ENCODE measurements around the gene UCP3. TPM values are rescaled to one million over a fixed set of nuclear protein-coding genes. Genes with fewer than 3 reads are reported as not detected.

Gene UCP3
- polyA plus RNA-seq, 1 donor (not counting 4 experiments of a cell fraction or from before 2014, with no cell fraction given): 0.52 TPM

- no peak overlapping the region for H3K27ac ChIP-seq (ENCODE audit: control insufficient read depth, insufficient read depth, low read length)
- H3K4me1 ChIP-seq (ENCODE audit: control insufficient read depth, extremely low read depth, insufficient read depth, low read length): peaks cover 4% of the 10 kb centered on the region
- no peak overlapping the region for H3K4me2 ChIP-seq (ENCODE audit: control insufficient read depth, extremely low read depth, insufficient read depth, low read depth, low read length)
- H3K9me3 ChIP-seq (ENCODE audit: control insufficient read depth, low read depth, low read length): no peaks in the 10 kb centered on the region
- H4K20me1 ChIP-seq (ENCODE audit: control insufficient read depth, extremely low read depth, insufficient read depth, low read length): no peaks in the 10 kb centered on the region
- no peak overlapping the region for H2AFZ ChIP-seq (ENCODE audit: control insufficient read depth, low read length)
- H3K9ac ChIP-seq (ENCODE audit: control insufficient read depth, extremely low read depth, insufficient read depth, low read length): no peak overlapping the region
- no peaks in the 10 kb centered on the region for H3K36me3 ChIP-seq (ENCODE audit: control insufficient read depth in 2 of 2, extremely low read depth in 1 of 2, insufficient read depth in 2 of 2, low read length in 2 of 2)
- H3K27me3 ChIP-seq (ENCODE audit: control insufficient read depth, extremely low read depth, insufficient read depth, low read length): peaks cover 2% of the 10 kb centered on the region
- TF ChIP-seq CTCF (optimal IDR thresholded peaks at IDR 0.05 in 1 of 3, IDR thresholded peaks at IDR 0.05 in 1 of 3, conservative IDR thresholded peaks at IDR 0.05 in 1 of 3; ENCODE audit: extremely low read depth in 1 of 3, insufficient read depth in 2 of 3, low read length in 3 of 3) (no peak), EZH2 (IDR thresholded peaks at IDR 0.05; ENCODE audit: low read length) (no peak)
- DNase-seq (ENCODE audit: low read depth, low spot score) (no peak), FAIRE-seq (no peak)
- H3K4me3 ChIP-seq (ENCODE audit: control insufficient read depth in 2 of 3, extremely low read depth in 1 of 3, insufficient read depth in 2 of 3, low read depth in 1 of 3, low read length in 3 of 3): no peak overlapping the region
- no peaks in the 10 kb centered on the region for H3K9me1 ChIP-seq (ENCODE audit: control insufficient read depth, extremely low read depth, insufficient read depth, low read length)
- H3K79me2 ChIP-seq (ENCODE audit: control insufficient read depth, insufficient read depth, low read length): no peaks in the 10 kb centered on the region
- dilution Hi-C loops (cut with MboI; ENCODE audit: extremely low pct_ligation_motif_present, low sequenced_read_pairs): no loop called here
Measured at GRCh38 chr11:73951797-73952196, 57.1 kb downstream of the UCP3 start.

GRCh38 chr11:73950869-73951710, 57.8 kb downstream of the UCP3 start, which contains the start of gene DNAJB13:
DNAJB13 (plus strand) TSS chr11:73951026; CDS start chr11:73951070, 44 bp downstream.
- Histone ChIP-seq H2AFZ (ENCODE audit: control insufficient read depth, low read length) (no peak within 1 kb of the TSS), H3K9ac (ENCODE audit: control insufficient read depth, extremely low read depth, insufficient read depth, low read length) (no peak within 1 kb of the TSS), H3K4me3 (ENCODE audit: control insufficient read depth in 2 of 3, extremely low read depth in 1 of 3, insufficient read depth in 2 of 3, low read depth in 1 of 3, low read length in 3 of 3) (no peak within 1 kb of the TSS), H4K20me1 (ENCODE audit: control insufficient read depth, extremely low read depth, insufficient read depth, low read length) (no peaks in the 10 kb centered on the region), H3K9me1 (ENCODE audit: control insufficient read depth, extremely low read depth, insufficient read depth, low read length) (no peaks in the 10 kb centered on the region), H3K4me2 (ENCODE audit: control insufficient read depth, extremely low read depth, insufficient read depth, low read depth, low read length) (no peak within 1 kb of the TSS), H3K79me2 (ENCODE audit: control insufficient read depth, insufficient read depth, low read length) (no peaks in the 10 kb centered on the region), H3K27me3 (ENCODE audit: control insufficient read depth, extremely low read depth, insufficient read depth, low read length) (no peaks in the 10 kb centered on the region), H3K36me3 (ENCODE audit: control insufficient read depth in 2 of 2, extremely low read depth in 1 of 2, insufficient read depth in 2 of 2, low read length in 2 of 2) (no peaks in the 10 kb centered on the region), H3K27ac (ENCODE audit: control insufficient read depth, insufficient read depth, low read length) (no peak within 1 kb of the TSS), H3K9me3 (ENCODE audit: control insufficient read depth, low read depth, low read length) (no peaks in the 10 kb centered on the region), H3K4me1 (ENCODE audit: control insufficient read depth, extremely low read depth, insufficient read depth, low read length) (peaks cover 2% of the 10 kb centered on the region)
- dilution Hi-C loops (cut with MboI; ENCODE audit: extremely low pct_ligation_motif_present, low sequenced_read_pairs): no loop called here
- FAIRE-seq: no peak
- DNase-seq (ENCODE audit: low read depth, low spot score): no peak
- TF ChIP-seq CTCF (optimal IDR thresholded peaks at IDR 0.05 in 1 of 3, IDR thresholded peaks at IDR 0.05 in 1 of 3, conservative IDR thresholded peaks at IDR 0.05 in 1 of 3; ENCODE audit: extremely low read depth in 1 of 3, insufficient read depth in 2 of 3, low read length in 3 of 3) (no peak), EZH2 (IDR thresholded peaks at IDR 0.05; ENCODE audit: low read length) (no peak)

Other genes with a start within 250 kb of the UCP3 start
- 99.9 to 143 TPM (median 142 TPM) in 3 replicates for gene RAB6A, start 248.0 kb downstream of the UCP3 start, polyA plus RNA-seq
- gene MRPL48, start 221.2 kb downstream of the UCP3 start, polyA plus RNA-seq: 46.3 to 72.2 TPM (median 53.0 TPM) in 3 replicates
- 81.2 to 97.0 TPM (median 82.2 TPM) in 3 replicates for gene COA4, start 132.2 kb downstream of the UCP3 start, polyA plus RNA-seq
- 14.1 to 23.3 TPM (median 19.1 TPM) in 3 replicates for gene PAAF1, start 132.1 kb downstream of the UCP3 start, polyA plus RNA-seq
- gene DNAJB13, start 58.1 kb downstream of the UCP3 start, polyA plus RNA-seq: 0.06 to 0.09 TPM (median 0.09 TPM) in 3 replicates
- 1.1 to 2.5 TPM (median 2.3 TPM) in 3 replicates for gene UCP2, start 26.2 kb downstream of the UCP3 start, polyA plus RNA-seq
- 6.7 to 9.8 TPM (median 9.3 TPM) in 3 replicates for gene C2CD3, start 161.9 kb upstream of the UCP3 start, polyA plus RNA-seq
- gene PPME1, start 162.2 kb upstream of the UCP3 start, polyA plus RNA-seq: 31.7 to 55.6 TPM (median 34.0 TPM) in 3 replicates

Measured in keratinocyte (primary cell).